IgD-negative memory B cell (primary cell): ENCODE results near the gene DUSP6. TPM values are rescaled to one million over a fixed set of nuclear protein-coding genes. Genes with fewer than 3 reads are reported as not detected.
A peak's percentile ranks its signal among the peaks of the same experiment; 100 is the strongest.

Source experiments
- H3K27ac Mint-ChIP-seq, 3 donors: one replicate each; pipeline ENCODE4 v1.8.0; 2020 to 2022; ENCODE audit warnings: mild to moderate bottlenecking in 3 of 3, mixed read lengths in 3 of 3, moderate library complexity in 1 of 3
- H3K27me3 Mint-ChIP-seq: one replicate; pipeline ENCODE4 v1.8.0; 2021; ENCODE audit warnings: mixed read lengths
- H3K36me3 Mint-ChIP-seq: one replicate; pipeline ENCODE4 v1.8.0; 2020; ENCODE audit warnings: mild to moderate bottlenecking, mixed read lengths
- H3K4me1 Mint-ChIP-seq, 3 donors: one replicate each; pipeline ENCODE4 v1.8.0; 2020 to 2022; ENCODE audit warnings: mixed read lengths in 3 of 3, mild to moderate bottlenecking in 1 of 3
- H3K4me3 Mint-ChIP-seq, 4 donors: one replicate each; pipeline ENCODE4 v1.8.0; 2020 to 2022; ENCODE audit warnings: mild to moderate bottlenecking in 4 of 4, mixed read lengths in 4 of 4, moderate library complexity in 3 of 4
- H3K9me3 Mint-ChIP-seq, 3 donors: one replicate each; pipeline ENCODE4 v1.8.0; 2020 to 2021; ENCODE audit warnings: mixed read lengths in 3 of 3, mild to moderate bottlenecking in 1 of 3
- polyA plus RNA-seq: library from polyadenylated mRNA; unstranded; fragments of 300-500 nt; fragmentation: Illumina TruSeq; gene quantifications from one replicate; pipeline ENCODE4 v1.2.3, GENCODE V29; 2021

DUSP6 gene
- 7.7 TPM for polyA plus RNA-seq

- peaks cover 28 to 47% (median 47%) of the 10 kb centered on the region in 3 donors for H3K4me1 Mint-ChIP-seq
- H3K4me3 Mint-ChIP-seq = peak within 1 kb of the TSS; percentile 85 to 99 (median 96)
These were observed at the start of gene DUSP6 for GRCh38 chr12:89352492-89353187. TSS of gene DUSP6 (minus strand) at chr12:89352501. CDS start at chr12:89352039, 462 bp downstream.

GRCh38 chr12:89401433-89402058 is 49.2 kb upstream of the DUSP6 start:
- H3K9me3 Mint-ChIP-seq = peaks cover 0 to 3% (median 0%) of the 10 kb centered on the region in 3 donors
- H3K4me1 Mint-ChIP-seq = peaks cover 4 to 10% (median 6%) of the 10 kb centered on the region in 3 donors
- H3K27ac Mint-ChIP-seq = no peak overlapping the region
- peaks cover 1% of the 10 kb centered on the region for H3K27me3 Mint-ChIP-seq
- peaks cover 10% of the 10 kb centered on the region for H3K36me3 Mint-ChIP-seq
- no peak overlapping the region for H3K4me3 Mint-ChIP-seq

More at GRCh38 chr12:89352492-89353187, at the start of gene DUSP6:
- peak within 1 kb of the TSS; percentile 73 to 96 (median 95) for H3K27ac Mint-ChIP-seq
- no peaks in the 10 kb centered on the region for H3K9me3 Mint-ChIP-seq
- H3K27me3 Mint-ChIP-seq = peaks cover 1% of the 10 kb centered on the region
- H3K36me3 Mint-ChIP-seq = peaks cover 2% of the 10 kb centered on the region

- Mint-ChIP-seq H3K36me3 (peaks cover 12% of the 10 kb centered on the region), H3K4me3 (no peak overlapping the region), H3K4me1 (peaks cover 4 to 10% (median 6%) of the 10 kb centered on the region in 3 donors), H3K9me3 (peaks cover 0 to 3% (median 0%) of the 10 kb centered on the region in 3 donors), H3K27ac (no peak overlapping the region), H3K27me3 (peaks cover 1% of the 10 kb centered on the region)
These were observed 48.1 kb upstream of the DUSP6 start for GRCh38 chr12:89400415-89400814.

- H3K36me3 Mint-ChIP-seq = peaks cover 2% of the 10 kb centered on the region
- no peaks in the 10 kb centered on the region for H3K27me3 Mint-ChIP-seq
- H3K4me1 Mint-ChIP-seq = peaks cover 2 to 10% (median 6%) of the 10 kb centered on the region in 3 donors
- peak overlapping the region in 1 of 3 donors; percentile 9 for H3K27ac Mint-ChIP-seq
- no peak overlapping the region for H3K4me3 Mint-ChIP-seq
- no peaks in the 10 kb centered on the region for H3K9me3 Mint-ChIP-seq
These were observed 43.4 kb upstream of the DUSP6 start for GRCh38 chr12:89395712-89396111.

- H3K4me1 Mint-ChIP-seq = peaks cover 4 to 14% (median 13%) of the 10 kb centered on the region in 3 donors
- peaks cover 2% of the 10 kb centered on the region for H3K36me3 Mint-ChIP-seq
- H3K27ac Mint-ChIP-seq = no peak overlapping the region
- H3K9me3 Mint-ChIP-seq = no peaks in the 10 kb centered on the region
- no peaks in the 10 kb centered on the region for H3K27me3 Mint-ChIP-seq
- H3K4me3 Mint-ChIP-seq = no peak overlapping the region
These were observed 41.3 kb upstream of the DUSP6 start for GRCh38 chr12:89393551-89394121.

- peaks cover 2% of the 10 kb centered on the region for H3K36me3 Mint-ChIP-seq
- peaks cover 2 to 10% (median 7%) of the 10 kb centered on the region in 3 donors for H3K4me1 Mint-ChIP-seq
- H3K27me3 Mint-ChIP-seq = peaks cover 1% of the 10 kb centered on the region
- no peak overlapping the region for H3K4me3 Mint-ChIP-seq
- no peaks in the 10 kb centered on the region for H3K9me3 Mint-ChIP-seq
- H3K27ac Mint-ChIP-seq = no peak overlapping the region
These were observed 40.1 kb upstream of the DUSP6 start for GRCh38 chr12:89392391-89392790.

GRCh38 chr12:89391726-89392336 is 39.5 kb upstream of the DUSP6 start:
- H3K27ac Mint-ChIP-seq = no peak overlapping the region
- H3K36me3 Mint-ChIP-seq = peaks cover 2% of the 10 kb centered on the region

GRCh38 chr12:89390802-89391673 is 38.7 kb upstream of the DUSP6 start:
- peaks cover 2 to 10% (median 7%) of the 10 kb centered on the region in 3 donors for H3K4me1 Mint-ChIP-seq
- no peaks in the 10 kb centered on the region for H3K36me3 Mint-ChIP-seq
- H3K27me3 Mint-ChIP-seq = peaks cover 1% of the 10 kb centered on the region
- H3K9me3 Mint-ChIP-seq = no peaks in the 10 kb centered on the region
- no peak overlapping the region for H3K27ac Mint-ChIP-seq
- no peak overlapping the region for H3K4me3 Mint-ChIP-seq

More at GRCh38 chr12:89391726-89392336, 39.5 kb upstream of the DUSP6 start:
- H3K4me1 Mint-ChIP-seq = peaks cover 2 to 10% (median 7%) of the 10 kb centered on the region in 3 donors
- H3K9me3 Mint-ChIP-seq = no peaks in the 10 kb centered on the region
- H3K4me3 Mint-ChIP-seq = no peak overlapping the region
- H3K27me3 Mint-ChIP-seq = peaks cover 1% of the 10 kb centered on the region

- Mint-ChIP-seq H3K4me3 (peak overlapping the region in 1 of 4 donors; percentile 2), H3K4me1 (peaks cover 2 to 10% (median 7%) of the 10 kb centered on the region in 3 donors), H3K9me3 (no peaks in the 10 kb centered on the region), H3K27ac (no peak overlapping the region), H3K36me3 (no peaks in the 10 kb centered on the region), H3K27me3 (peaks cover 1% of the 10 kb centered on the region)
These were observed 37.7 kb upstream of the DUSP6 start for GRCh38 chr12:89389755-89390661.

- Mint-ChIP-seq H3K4me3 (no peak overlapping the region), H3K27me3 (peaks cover 1% of the 10 kb centered on the region), H3K4me1 (peaks cover 2 to 10% (median 7%) of the 10 kb centered on the region in 3 donors), H3K27ac (no peak overlapping the region), H3K36me3 (no peaks in the 10 kb centered on the region), H3K9me3 (no peaks in the 10 kb centered on the region)
These were observed 33.8 kb upstream of the DUSP6 start for GRCh38 chr12:89386138-89386537.

GRCh38 chr12:89384807-89385206 is 32.5 kb upstream of the DUSP6 start:
- Mint-ChIP-seq H3K4me1 (peaks cover 0 to 2% (median 2%) of the 10 kb centered on the region in 3 donors), H3K4me3 (no peak overlapping the region), H3K27me3 (peaks cover 1% of the 10 kb centered on the region), H3K9me3 (no peaks in the 10 kb centered on the region), H3K27ac (no peak overlapping the region), H3K36me3 (no peaks in the 10 kb centered on the region)

GRCh38 chr12:89384050-89384758 is 31.9 kb upstream of the DUSP6 start:
- Mint-ChIP-seq H3K9me3 (no peaks in the 10 kb centered on the region), H3K4me3 (no peak overlapping the region), H3K27ac (no peak overlapping the region), H3K36me3 (no peaks in the 10 kb centered on the region), H3K4me1 (no peaks in the 10 kb centered on the region), H3K27me3 (peaks cover 1% of the 10 kb centered on the region)
